ENCODE results near the gene STRBP.

DNA sequence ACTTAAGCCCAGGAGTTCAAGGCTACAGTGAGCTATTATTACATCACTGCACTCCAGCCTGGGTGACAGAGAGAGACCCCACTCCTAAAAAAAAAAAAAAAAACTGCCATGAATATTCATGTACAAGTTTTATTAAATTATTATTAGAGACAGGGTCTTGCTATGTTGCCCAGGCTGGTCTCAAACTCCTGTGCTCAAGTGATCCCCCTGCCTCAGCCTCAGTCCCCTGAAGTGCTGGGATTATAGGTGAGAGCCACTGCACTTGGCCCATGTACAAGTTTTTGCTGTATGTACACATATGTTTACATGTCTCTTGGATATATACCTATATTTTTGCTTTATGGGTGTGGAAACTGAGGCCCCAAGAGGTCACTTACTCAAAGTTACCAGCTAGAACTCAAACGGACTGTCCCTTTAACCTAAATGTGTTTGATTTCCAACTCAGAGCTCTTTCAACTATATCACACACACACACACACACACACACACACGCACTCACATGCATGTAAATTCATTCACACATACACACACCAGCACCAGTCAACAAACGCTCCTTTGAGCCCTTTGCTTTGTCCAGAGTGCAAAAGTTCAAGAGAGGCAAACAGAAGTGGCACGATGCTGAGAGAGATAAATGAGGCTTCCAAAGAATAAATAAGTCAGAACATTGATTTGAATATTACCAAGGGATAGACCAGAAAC is 42.3 kb upstream of the STRBP start:
- TF ChIP-seq POLR2A (IDR thresholded peaks at IDR 0.05) (no peak), EP300 (IDR thresholded peaks at IDR 0.05) (no peak)
- TF ChIP-seq, protein P1, sequence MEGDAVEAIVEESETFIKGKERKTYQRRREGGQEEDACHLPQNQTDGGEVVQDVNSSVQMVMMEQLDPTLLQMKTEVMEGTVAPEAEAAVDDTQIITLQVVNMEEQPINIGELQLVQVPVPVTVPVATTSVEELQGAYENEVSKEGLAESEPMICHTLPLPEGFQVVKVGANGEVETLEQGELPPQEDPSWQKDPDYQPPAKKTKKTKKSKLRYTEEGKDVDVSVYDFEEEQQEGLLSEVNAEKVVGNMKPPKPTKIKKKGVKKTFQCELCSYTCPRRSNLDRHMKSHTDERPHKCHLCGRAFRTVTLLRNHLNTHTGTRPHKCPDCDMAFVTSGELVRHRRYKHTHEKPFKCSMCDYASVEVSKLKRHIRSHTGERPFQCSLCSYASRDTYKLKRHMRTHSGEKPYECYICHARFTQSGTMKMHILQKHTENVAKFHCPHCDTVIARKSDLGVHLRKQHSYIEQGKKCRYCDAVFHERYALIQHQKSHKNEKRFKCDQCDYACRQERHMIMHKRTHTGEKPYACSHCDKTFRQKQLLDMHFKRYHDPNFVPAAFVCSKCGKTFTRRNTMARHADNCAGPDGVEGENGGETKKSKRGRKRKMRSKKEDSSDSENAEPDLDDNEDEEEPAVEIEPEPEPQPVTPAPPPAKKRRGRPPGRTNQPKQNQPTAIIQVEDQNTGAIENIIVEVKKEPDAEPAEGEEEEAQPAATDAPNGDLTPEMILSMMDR (IDR thresholded peaks at IDR 0.05) = no peak

Measured in suprapubic skin (tissue), 3 donors.